ENCODE data around the gene SNAPC4. TPM values are rescaled to one million over a fixed set of nuclear protein-coding genes. Genes with fewer than 3 reads are reported as not detected.
A peak's percentile ranks its signal among the peaks of the same experiment; 100 is the strongest.

SNAPC4 gene
- total RNA-seq, 2 experiments from 2014 or later = 9.6 to 9.9 TPM

GRCh38 chr9:136364942-136365774 is 34.8 kb downstream of the SNAPC4 start:
- Mint-ChIP-seq H3K4me1 (peaks cover 2% of the 10 kb centered on the region), H3K27ac (no peak overlapping the region), H3K36me3 (no peaks in the 10 kb centered on the region), H3K9me3 (no peaks in the 10 kb centered on the region), H3K27me3 (no peaks in the 10 kb centered on the region), H3K4me3 (no peak overlapping the region)
- ATAC-seq (ENCODE audit: low read depth) = no peak
- no peak for DNase-seq
- POLR2A ChIA-PET = interaction anchor here (0.6 to 0.7 kb wide), 2 partner anchors 20 to 42 kb away, joined by 3 to 7 read pairs; no protein-coding TSS in a partner anchor

GRCh38 chr9:136363949-136364748 is 35.8 kb downstream of the SNAPC4 start:
- no peaks in the 10 kb centered on the region for H3K9me3 Mint-ChIP-seq
- no peaks in the 10 kb centered on the region for H3K27me3 Mint-ChIP-seq
- peak; percentile 0 for ATAC-seq (ENCODE audit: low read depth)
- H3K27ac Mint-ChIP-seq = no peak overlapping the region
- peaks cover 2% of the 10 kb centered on the region for H3K4me1 Mint-ChIP-seq
- H3K36me3 Mint-ChIP-seq = no peaks in the 10 kb centered on the region
- H3K4me3 Mint-ChIP-seq = no peak overlapping the region
- DNase-seq = no peak
- POLR2A ChIA-PET = interaction anchor here (0.6 to 2.0 kb wide), 13 partner anchors 10 to 255 kb away, joined by 3 to 15 read pairs (median 4); partner anchors contain the start of gene SNAPC4

- Mint-ChIP-seq H3K36me3 (no peaks in the 10 kb centered on the region), H3K27me3 (no peaks in the 10 kb centered on the region), H3K9me3 (no peaks in the 10 kb centered on the region), H3K4me1 (peaks cover 2% of the 10 kb centered on the region), H3K4me3 (peak within 1 kb of the TSS; percentile 83), H3K27ac (peak within 1 kb of the TSS; percentile 90)
- peak; percentile 96 for DNase-seq
- ATAC-seq (ENCODE audit: low read depth) = peak; percentile 85
- POLR2A ChIA-PET = interaction anchor here (0.6 to 2.0 kb wide), 22 partner anchors 9 to 1907 kb away, joined by 3 to 15 read pairs (median 4); partner anchors contain the start of genes ENTR1, PMPCA and SNAPC4
Observed at GRCh38 chr9:136363106-136363948, 36.6 kb downstream of the SNAPC4 start, which contains the start of gene DNLZ. Gene DNLZ (minus strand): TSS chr9:136363744. CDS start chr9:136363714, 30 bp downstream.

GRCh38 chr9:136362450-136362784 is 37.6 kb downstream of the SNAPC4 start:
- no peaks in the 10 kb centered on the region for H3K27me3 Mint-ChIP-seq
- POLR2A ChIA-PET = interaction anchor here (0.6 to 2.0 kb wide), 17 partner anchors 8 to 1906 kb away, joined by 3 to 15 read pairs (median 4); partner anchors contain the start of genes ENTR1, PMPCA and SNAPC4
- peaks cover 2% of the 10 kb centered on the region for H3K4me1 Mint-ChIP-seq
- H3K9me3 Mint-ChIP-seq = no peaks in the 10 kb centered on the region
- H3K36me3 Mint-ChIP-seq = no peaks in the 10 kb centered on the region
- H3K4me3 Mint-ChIP-seq = no peak overlapping the region
- no peak for DNase-seq
- ATAC-seq (ENCODE audit: low read depth) = no peak
- H3K27ac Mint-ChIP-seq = no peak overlapping the region

GRCh38 chr9:136361754-136362449 is 38.1 kb downstream of the SNAPC4 start:
- H3K4me1 Mint-ChIP-seq = peaks cover 2% of the 10 kb centered on the region
- no peak overlapping the region for H3K4me3 Mint-ChIP-seq
- no peaks in the 10 kb centered on the region for H3K9me3 Mint-ChIP-seq
- POLR2A ChIA-PET = interaction anchor here (1.8 to 2.0 kb wide), 2 partner anchors 8 to 42 kb away, joined by 5 to 15 read pairs; no protein-coding TSS in a partner anchor
- ATAC-seq (ENCODE audit: low read depth) = no peak
- DNase-seq = no peak
- no peaks in the 10 kb centered on the region for H3K27me3 Mint-ChIP-seq
- H3K27ac Mint-ChIP-seq = no peak overlapping the region
- H3K36me3 Mint-ChIP-seq = no peaks in the 10 kb centered on the region

GRCh38 chr9:136361047-136361753 is 38.8 kb downstream of the SNAPC4 start:
- peaks cover 2% of the 10 kb centered on the region for H3K4me1 Mint-ChIP-seq
- H3K9me3 Mint-ChIP-seq = no peaks in the 10 kb centered on the region
- ATAC-seq (ENCODE audit: low read depth) (no peak), DNase-seq (no peak)
- H3K36me3 Mint-ChIP-seq = no peaks in the 10 kb centered on the region
- no peaks in the 10 kb centered on the region for H3K27me3 Mint-ChIP-seq
- POLR2A ChIA-PET = no interaction called here
- H3K4me3 Mint-ChIP-seq = no peak overlapping the region
- H3K27ac Mint-ChIP-seq = no peak overlapping the region

GRCh38 chr9:136359774-136360718 is 39.9 kb downstream of the SNAPC4 start:
- Mint-ChIP-seq H3K27ac (no peak overlapping the region), H3K36me3 (no peaks in the 10 kb centered on the region), H3K4me3 (no peak overlapping the region), H3K4me1 (peaks cover 2% of the 10 kb centered on the region), H3K9me3 (no peaks in the 10 kb centered on the region), H3K27me3 (no peaks in the 10 kb centered on the region)
- DNase-seq (no peak), ATAC-seq (ENCODE audit: low read depth) (no peak)
- POLR2A ChIA-PET = no interaction called here

- ATAC-seq (ENCODE audit: low read depth) = no peak
- Mint-ChIP-seq H3K4me3 (no peak overlapping the region), H3K4me1 (peaks cover 2% of the 10 kb centered on the region), H3K27me3 (no peaks in the 10 kb centered on the region), H3K9me3 (no peaks in the 10 kb centered on the region), H3K27ac (no peak overlapping the region), H3K36me3 (no peaks in the 10 kb centered on the region)
- no peak for DNase-seq
- POLR2A ChIA-PET = no interaction called here
Observed at GRCh38 chr9:136358888-136359287, 41.1 kb downstream of the SNAPC4 start.

GRCh38 chr9:136358016-136358415 is 42.0 kb downstream of the SNAPC4 start:
- POLR2A ChIA-PET = no interaction called here
- DNase-seq (no peak), ATAC-seq (ENCODE audit: low read depth) (no peak)
- Mint-ChIP-seq H3K4me3 (no peak overlapping the region), H3K27me3 (no peaks in the 10 kb centered on the region), H3K4me1 (peaks cover 2% of the 10 kb centered on the region), H3K27ac (no peak overlapping the region), H3K36me3 (no peaks in the 10 kb centered on the region), H3K9me3 (no peaks in the 10 kb centered on the region)

GRCh38 chr9:136357202-136357725 is 42.7 kb downstream of the SNAPC4 start:
- DNase-seq (no peak), ATAC-seq (ENCODE audit: low read depth) (no peak)
- no peak overlapping the region for H3K27ac Mint-ChIP-seq
- no peaks in the 10 kb centered on the region for H3K36me3 Mint-ChIP-seq
- no peaks in the 10 kb centered on the region for H3K4me1 Mint-ChIP-seq
- no peak overlapping the region for H3K4me3 Mint-ChIP-seq
- POLR2A ChIA-PET = no interaction called here
- no peaks in the 10 kb centered on the region for H3K9me3 Mint-ChIP-seq
- H3K27me3 Mint-ChIP-seq = no peaks in the 10 kb centered on the region
